Astrocyte (in vitro differentiated cells and primary cell): Measurements from ENCODE around the gene BACH2.

Experiments
- CTCF ChIP-seq: IDR thresholded peaks from 2 replicates; pipeline ENCODE4 v1.5.1; 2011; ENCODE audit warnings: low read depth, mild to moderate bottlenecking, inconsistent platforms, low read length, moderate library complexity; ENCODE audit not compliant: insufficient read depth
- EZH2 ChIP-seq: IDR thresholded peaks from 2 replicates; pipeline ENCODE4 v1.6.1; 2012; ENCODE audit warnings: mild to moderate bottlenecking, low read length, inconsistent platforms; ENCODE audit not compliant: insufficient read depth

- TF ChIP-seq CTCF, result no peak
- TF ChIP-seq EZH2, result no peak
Measured at GRCh38 chr6:90251295-90251992, 45.2 kb downstream of the BACH2 start.
